Heart right ventricle (tissue), 16 donors: ENCODE results near the gene SAC3D1. TPM values are rescaled to one million over a fixed set of nuclear protein-coding genes. Genes with fewer than 3 reads are reported as not detected.

Experiments
- ATAC-seq, 8 donors: fragments of 200-7000 bp; cut with Tn5 transposase; one replicate each; pipeline ENCODE4 v1.9.1; 2020; ENCODE audit warnings: mild to moderate bottlenecking in 8 of 8, moderate library complexity in 8 of 8, moderate number of reproducible peaks in 1 of 8
- DNase-seq, 2 donors: peaks; one replicate each; pipeline ENCODE4 v3.0.0-alpha.2; 2020
- H3K27ac ChIP-seq, 10 donors: fragments of 200-600 bp; sonication (generic) in 2 of 10; one replicate each; pipeline versions ENCODE4 v1.5.0 to v1.8.0; 2020 to 2022; ENCODE audit warnings: mild to moderate bottlenecking in 3 of 10
- H3K27me3 ChIP-seq, 7 donors: fragments of 200-600 bp; one replicate each; pipeline ENCODE4 v1.8.0; 2021 to 2022; ENCODE audit warnings: mild to moderate bottlenecking in 2 of 7
- H3K36me3 ChIP-seq, 9 donors: fragments of 200-600 bp; sonication (generic) in 1 of 9; one replicate each; pipeline versions ENCODE4 v1.5.0 to v1.8.0; 2020 to 2022; ENCODE audit warnings: mild to moderate bottlenecking in 2 of 9
- H3K4me1 ChIP-seq, 9 donors: fragments of 200-600 bp; sonication (generic) in 1 of 9; one replicate each; pipeline versions ENCODE4 v1.5.0 to v1.8.0; 2020 to 2022; ENCODE audit warnings: mild to moderate bottlenecking in 4 of 9
- H3K4me3 ChIP-seq, 10 donors: fragments of 200-600 bp; sonication (generic) in 2 of 10; one replicate each; pipeline versions ENCODE4 v1.5.0 to v1.8.0; 2020 to 2022; ENCODE audit warnings: mild to moderate bottlenecking in 7 of 10, moderate library complexity in 2 of 10
- H3K9me3 ChIP-seq, 11 donors: fragments of 200-600 bp in 10 of 11; sonication (generic) in 2 of 11; one replicate each; pipeline versions ENCODE4 v1.5.0 to v1.8.0; 2013 to 2022; ENCODE audit warnings: mild to moderate bottlenecking in 2 of 11, control low read depth in 1 of 11, moderate library complexity in 1 of 11
- WGBS, 2 donors: extraction: QIAGEN DNeasy Blood & Tissue Kit; methylation state at CpG; one replicate each; pipeline ENCODE4 v1.1.7; 2013; ENCODE audit warnings: inconsistent platforms in 1 of 2; 5-methylcytosine and 5-hydroxymethylcytosine counted together
- intact Hi-C, 10 donors: fragments of 100-400 bp; cut with DNase I; formaldehyde crosslinking; loops; one replicate each; pipeline versions ENCODE4 v1.11.1 to v1.14.2; 2022
- polyA plus RNA-seq, 2 donors: library from polyadenylated mRNA; stranded (reverse); fragments of 200-250 nt; gene quantifications; one replicate each; pipeline ENCODE4 v1.2.3, GENCODE V29; 2013
- total RNA-seq, 10 donors: library from RNA; stranded (reverse); fragmentation: NEBNext Ultra II Directional in 3 of 10; extraction: Animal tissue kit (Norgen Biotek cat#: 25700) in 3 of 10; gene quantifications; one replicate each; pipeline versions ENCODE4 v1.2.1 to v1.2.4, GENCODE V29; 2021 to 2023
- TF ChIP-seq, protein P1 (sequence below), 9 donors: fragments of 200-600 bp; sonication (generic) in 2 of 9; IDR thresholded peaks; one replicate each; pipeline versions ENCODE4 v1.5.0 to v1.8.0; 2021 to 2022; ENCODE audit warnings: antibody characterized with exemption in 9 of 9, mild to moderate bottlenecking in 5 of 9, moderate library complexity in 1 of 9
- donor health status: Arrhythmogenic right ventricular cardiomyopathy.
- donor health status: ischemic (EF 13 %, LVEDD 7.1; RV severe dilation, severe dysfunction).
- donor health status: healthy with polysubstance abuse.
- donor health status: DM: no; HTN: yes; CAD: no.
- donor health status: DM: no; HTN: no; CAD: no.
- donor health status: ischemic (EF 25% LVEDD 6.9; RV normal size, moderate dysfunction).
- donor health status: ischemic (EF 25% LVEDD 5.7; RV mildly dilated, moderate dysfunction).
- donor health status: healthy.
- donor health status: DM: yes; HTN: yes; CAD: no.
- donor health status: Ischemic cardiomyopathy.
- donor health status: ischemic (EF 35%, LVEDD 5.7; RV mildly dilated, moderate dysfunction).
- donor health status: nonischemic (EF 11% LVEDD 7.7; RV severe dilation, severe dysfunction).
- donor health status: DM: yes; HTN: yes; CAD: no.
- donor health status: PGD.
- donor health status: ischemic (EF 29% LVEDD 5.4; RV normal size, mild dysfunction).
- donor health status: nonischemic (EF 23%, LVEDD 6.1; RV moderate dilation, normal function).

Gene SAC3D1
- total and polyA plus RNA-seq, 12 donors = 3.8 to 17.3 (median 4.8) TPM

DNA sequence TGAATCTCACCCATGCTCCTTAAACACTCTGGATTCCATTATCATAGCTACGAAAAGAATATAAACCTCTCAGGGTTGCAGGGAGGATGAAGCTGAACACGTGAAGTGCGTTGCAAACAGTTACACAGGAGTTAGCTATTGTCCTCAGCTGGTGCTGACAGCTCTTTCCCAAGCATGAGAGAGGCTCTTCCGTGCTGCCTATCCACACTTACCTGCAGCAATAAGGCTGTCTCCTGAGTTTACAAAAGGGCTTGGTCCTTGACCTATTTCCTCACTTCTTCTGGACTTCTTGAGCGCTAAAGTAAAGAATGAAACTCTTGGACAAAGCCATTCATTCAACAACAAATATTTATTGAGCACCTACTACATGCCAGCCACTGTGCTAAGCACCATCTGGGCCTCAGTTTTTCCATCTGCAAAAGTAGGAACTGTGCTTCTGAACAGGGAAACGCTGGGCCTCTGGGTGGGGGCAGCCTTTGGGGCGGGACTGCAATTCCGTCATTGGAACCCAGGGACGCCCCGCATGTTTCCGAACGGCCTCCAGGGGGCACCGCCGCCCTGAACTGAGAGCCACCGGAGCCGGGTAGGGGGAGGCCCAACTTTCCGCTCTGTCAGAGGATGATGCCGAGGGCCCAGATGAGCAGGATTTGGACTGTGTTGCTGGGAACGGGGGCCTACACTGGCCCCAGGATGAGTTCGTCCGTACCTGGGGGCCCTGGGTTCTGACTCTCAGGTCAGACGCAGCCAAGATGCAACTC lies 27.7 kb upstream of the SAC3D1 start:
- peak; percentile 91 to 92 for DNase-seq
- H3K4me1 ChIP-seq = peaks cover 11 to 34% (median 20%) of the 10 kb centered on the region in 9 donors
- H3K27me3 ChIP-seq = no peaks in the 10 kb centered on the region
- TF ChIP-seq, protein P1, sequence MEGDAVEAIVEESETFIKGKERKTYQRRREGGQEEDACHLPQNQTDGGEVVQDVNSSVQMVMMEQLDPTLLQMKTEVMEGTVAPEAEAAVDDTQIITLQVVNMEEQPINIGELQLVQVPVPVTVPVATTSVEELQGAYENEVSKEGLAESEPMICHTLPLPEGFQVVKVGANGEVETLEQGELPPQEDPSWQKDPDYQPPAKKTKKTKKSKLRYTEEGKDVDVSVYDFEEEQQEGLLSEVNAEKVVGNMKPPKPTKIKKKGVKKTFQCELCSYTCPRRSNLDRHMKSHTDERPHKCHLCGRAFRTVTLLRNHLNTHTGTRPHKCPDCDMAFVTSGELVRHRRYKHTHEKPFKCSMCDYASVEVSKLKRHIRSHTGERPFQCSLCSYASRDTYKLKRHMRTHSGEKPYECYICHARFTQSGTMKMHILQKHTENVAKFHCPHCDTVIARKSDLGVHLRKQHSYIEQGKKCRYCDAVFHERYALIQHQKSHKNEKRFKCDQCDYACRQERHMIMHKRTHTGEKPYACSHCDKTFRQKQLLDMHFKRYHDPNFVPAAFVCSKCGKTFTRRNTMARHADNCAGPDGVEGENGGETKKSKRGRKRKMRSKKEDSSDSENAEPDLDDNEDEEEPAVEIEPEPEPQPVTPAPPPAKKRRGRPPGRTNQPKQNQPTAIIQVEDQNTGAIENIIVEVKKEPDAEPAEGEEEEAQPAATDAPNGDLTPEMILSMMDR (IDR thresholded peaks at IDR 0.05) = peak; percentile 65 to 74 (median 71)
- 14 to 15% methylated on average over 22 of the region's 22 CpGs for WGBS, 2 donors
- peak; percentile 90 to 97 (median 94) for ATAC-seq
- peak overlapping the region; percentile 87 to 100 (median 98) for H3K27ac ChIP-seq
- no peaks in the 10 kb centered on the region for H3K9me3 ChIP-seq
- intact Hi-C loops = loop anchor here in 8 of 10 donors (5.0 to 10.0 kb wide), 10 partner anchors 71 to 169 kb away; partner anchors contain the start of genes CDC42BPG (in 3 of the 8), ZNHIT2 (in 3 of the 8), ATG2A (in 2 of the 8) and CDCA5 (in 1 of the 8)
- H3K36me3 ChIP-seq = peaks cover 0 to 10% (median 2%) of the 10 kb centered on the region in 9 donors
- peak overlapping the region; percentile 57 to 92 (median 76) for H3K4me3 ChIP-seq

DNA sequence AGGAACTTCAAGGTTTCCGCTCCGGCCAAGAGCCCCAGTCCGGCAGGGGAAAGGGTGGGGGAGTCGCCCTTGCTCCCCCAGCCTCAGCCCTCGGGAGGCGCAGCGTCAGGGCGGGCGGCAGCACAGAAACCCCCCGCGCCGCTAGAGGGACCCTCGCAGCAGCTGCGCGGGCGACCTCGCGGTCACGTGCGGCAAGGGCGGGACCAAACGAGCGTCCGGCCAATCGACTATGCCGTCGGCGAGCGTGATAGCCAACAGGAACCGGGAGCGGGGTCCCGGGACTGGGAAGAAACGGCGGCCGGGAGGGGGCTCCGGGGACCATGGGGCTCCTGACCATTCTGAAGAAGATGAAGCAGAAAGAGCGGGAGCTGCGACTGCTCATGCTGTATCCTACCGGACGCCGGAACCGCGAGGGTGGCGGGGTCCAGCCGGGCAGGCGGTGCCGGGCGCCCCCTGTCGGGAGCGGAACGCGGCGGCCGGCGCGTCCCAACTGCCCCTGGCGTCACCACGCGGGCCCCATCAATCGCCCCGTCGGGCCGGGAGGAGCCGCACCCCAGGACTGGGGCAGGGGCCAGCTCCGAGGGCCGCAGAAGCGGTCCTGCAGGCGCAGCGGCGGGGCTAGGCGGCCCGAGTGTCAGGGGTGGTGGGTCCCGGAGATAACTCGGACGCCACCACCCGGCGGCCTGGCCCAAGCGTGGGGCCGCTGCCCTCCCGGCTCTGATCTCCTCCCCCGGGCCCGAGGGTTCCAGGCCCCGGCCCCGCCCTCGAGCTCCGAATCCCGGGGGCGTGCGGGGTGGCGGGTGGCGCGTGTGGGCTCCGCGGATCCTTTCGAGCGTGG lies 26.9 kb upstream of the SAC3D1 start, which contains the start of gene ARL2:
TSS of gene ARL2 (plus strand) at position 273 of the 838 bp plus-strand sequence. CDS start at position 321, 48 bp downstream.
- DNase-seq (peak; percentile 94), ATAC-seq (peak; percentile 93 to 96 (median 96))
- whole genome bisulfite sequencing, 2 donors = 0 to 1% methylated on average over 84 to 96 of the region's 96 CpGs
- peak within 1 kb of the TSS; percentile 87 to 100 (median 98) for H3K27ac ChIP-seq
- intact Hi-C loops = loop anchor here in 8 of 10 donors (1.0 to 10.0 kb wide), 12 partner anchors 13 to 169 kb away; partner anchors contain the start of genes ZNHIT2 (in 4 of the 8), CDC42BPG (in 3 of the 8), ATG2A (in 2 of the 8) and SNX15 (in 2 of the 8)
- H3K9me3 ChIP-seq = no peaks in the 10 kb centered on the region
- H3K27me3 ChIP-seq = no peaks in the 10 kb centered on the region
- peak within 1 kb of the TSS; percentile 57 to 92 (median 76) for H3K4me3 ChIP-seq
- TF ChIP-seq, protein P1 (IDR thresholded peaks at IDR 0.05) = peak; percentile 66 to 83 (median 78)
- peaks cover 11 to 34% (median 20%) of the 10 kb centered on the region in 9 donors for H3K4me1 ChIP-seq
- peaks cover 0 to 18% (median 6%) of the 10 kb centered on the region in 9 donors for H3K36me3 ChIP-seq

DNA sequence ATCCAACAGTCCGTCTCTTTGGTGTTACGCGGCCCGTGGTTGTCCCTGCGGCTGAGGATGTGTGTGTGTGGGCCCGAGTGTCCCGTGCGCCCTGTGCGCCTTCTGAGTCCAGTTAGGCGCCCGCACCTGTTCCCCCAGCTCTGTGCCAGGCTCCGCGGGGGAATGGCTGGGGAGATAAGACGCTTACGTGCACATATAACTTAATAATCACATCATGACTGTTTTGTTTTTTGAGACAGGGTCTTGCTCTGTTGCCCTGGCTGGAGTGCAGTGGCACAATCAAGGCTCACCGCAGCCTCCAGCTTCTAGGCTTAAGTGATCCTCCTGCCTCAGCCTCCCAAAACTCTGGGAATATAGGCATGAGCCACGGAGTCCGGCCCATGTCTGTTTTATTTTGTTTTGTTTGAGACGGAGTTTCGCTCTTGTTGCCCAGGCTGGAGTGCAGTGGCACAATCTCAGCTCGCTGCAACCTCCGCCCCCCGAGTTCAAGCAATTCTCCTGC lies 26.2 kb upstream of the SAC3D1 start:
- 28 to 33% methylated on average over 23 of the region's 23 CpGs for WGBS, 2 donors
- no peak for DNase-seq

More for the DNA sequence above, 26.2 kb upstream of the SAC3D1 start:
- H3K9me3 ChIP-seq = no peaks in the 10 kb centered on the region
- H3K4me1 ChIP-seq = peaks cover 11 to 34% (median 20%) of the 10 kb centered on the region in 9 donors
- H3K27ac ChIP-seq = peak overlapping the region; percentile 87 to 100 (median 98)
- intact Hi-C loops = loop anchor here in 8 of 10 donors (1.0 to 10.0 kb wide), 12 partner anchors 13 to 170 kb away; partner anchors contain the start of genes ZNHIT2 (in 4 of the 8), CDC42BPG (in 3 of the 8), ATG2A (in 2 of the 8) and SNX15 (in 2 of the 8)
- peaks cover 0 to 24% (median 6%) of the 10 kb centered on the region in 9 donors for H3K36me3 ChIP-seq
- TF ChIP-seq, protein P1 (IDR thresholded peaks at IDR 0.05) = no peak
- peak overlapping the region; percentile 57 to 92 (median 76) for H3K4me3 ChIP-seq
- peak in 3 of 8 donors; percentile 1 to 18 (median 1) for ATAC-seq
- no peaks in the 10 kb centered on the region for H3K27me3 ChIP-seq
